ENCODE data around the gene PUSL1. TPM values are rescaled to one million over a fixed set of nuclear protein-coding genes. Genes with fewer than 3 reads are reported as not detected.

Gene PUSL1
- total and polyA plus RNA-seq, 2 experiments from 2014 or later: 41.5 to 55.8 TPM

DNA sequence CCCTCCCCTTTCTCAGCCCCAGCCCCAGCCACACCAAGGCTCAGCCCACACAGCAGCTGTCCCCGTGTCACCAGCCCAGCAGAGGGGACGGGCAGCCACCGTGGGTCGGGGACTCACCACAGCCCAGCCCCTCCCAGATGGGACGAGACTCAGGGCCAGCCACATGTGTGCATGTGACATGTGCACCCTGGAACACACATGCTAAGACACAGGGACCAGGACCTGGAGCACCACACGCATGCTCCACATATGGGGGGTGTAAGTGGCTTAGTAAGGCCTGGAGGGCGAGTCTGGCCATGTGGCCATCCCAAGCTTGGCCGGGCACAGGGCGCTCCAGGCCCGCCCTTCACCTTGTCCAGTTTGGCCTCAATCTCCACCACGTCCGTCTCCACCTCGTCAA, 4.7 kb upstream of the PUSL1 start:
- TF ChIP-seq, protein P1, sequence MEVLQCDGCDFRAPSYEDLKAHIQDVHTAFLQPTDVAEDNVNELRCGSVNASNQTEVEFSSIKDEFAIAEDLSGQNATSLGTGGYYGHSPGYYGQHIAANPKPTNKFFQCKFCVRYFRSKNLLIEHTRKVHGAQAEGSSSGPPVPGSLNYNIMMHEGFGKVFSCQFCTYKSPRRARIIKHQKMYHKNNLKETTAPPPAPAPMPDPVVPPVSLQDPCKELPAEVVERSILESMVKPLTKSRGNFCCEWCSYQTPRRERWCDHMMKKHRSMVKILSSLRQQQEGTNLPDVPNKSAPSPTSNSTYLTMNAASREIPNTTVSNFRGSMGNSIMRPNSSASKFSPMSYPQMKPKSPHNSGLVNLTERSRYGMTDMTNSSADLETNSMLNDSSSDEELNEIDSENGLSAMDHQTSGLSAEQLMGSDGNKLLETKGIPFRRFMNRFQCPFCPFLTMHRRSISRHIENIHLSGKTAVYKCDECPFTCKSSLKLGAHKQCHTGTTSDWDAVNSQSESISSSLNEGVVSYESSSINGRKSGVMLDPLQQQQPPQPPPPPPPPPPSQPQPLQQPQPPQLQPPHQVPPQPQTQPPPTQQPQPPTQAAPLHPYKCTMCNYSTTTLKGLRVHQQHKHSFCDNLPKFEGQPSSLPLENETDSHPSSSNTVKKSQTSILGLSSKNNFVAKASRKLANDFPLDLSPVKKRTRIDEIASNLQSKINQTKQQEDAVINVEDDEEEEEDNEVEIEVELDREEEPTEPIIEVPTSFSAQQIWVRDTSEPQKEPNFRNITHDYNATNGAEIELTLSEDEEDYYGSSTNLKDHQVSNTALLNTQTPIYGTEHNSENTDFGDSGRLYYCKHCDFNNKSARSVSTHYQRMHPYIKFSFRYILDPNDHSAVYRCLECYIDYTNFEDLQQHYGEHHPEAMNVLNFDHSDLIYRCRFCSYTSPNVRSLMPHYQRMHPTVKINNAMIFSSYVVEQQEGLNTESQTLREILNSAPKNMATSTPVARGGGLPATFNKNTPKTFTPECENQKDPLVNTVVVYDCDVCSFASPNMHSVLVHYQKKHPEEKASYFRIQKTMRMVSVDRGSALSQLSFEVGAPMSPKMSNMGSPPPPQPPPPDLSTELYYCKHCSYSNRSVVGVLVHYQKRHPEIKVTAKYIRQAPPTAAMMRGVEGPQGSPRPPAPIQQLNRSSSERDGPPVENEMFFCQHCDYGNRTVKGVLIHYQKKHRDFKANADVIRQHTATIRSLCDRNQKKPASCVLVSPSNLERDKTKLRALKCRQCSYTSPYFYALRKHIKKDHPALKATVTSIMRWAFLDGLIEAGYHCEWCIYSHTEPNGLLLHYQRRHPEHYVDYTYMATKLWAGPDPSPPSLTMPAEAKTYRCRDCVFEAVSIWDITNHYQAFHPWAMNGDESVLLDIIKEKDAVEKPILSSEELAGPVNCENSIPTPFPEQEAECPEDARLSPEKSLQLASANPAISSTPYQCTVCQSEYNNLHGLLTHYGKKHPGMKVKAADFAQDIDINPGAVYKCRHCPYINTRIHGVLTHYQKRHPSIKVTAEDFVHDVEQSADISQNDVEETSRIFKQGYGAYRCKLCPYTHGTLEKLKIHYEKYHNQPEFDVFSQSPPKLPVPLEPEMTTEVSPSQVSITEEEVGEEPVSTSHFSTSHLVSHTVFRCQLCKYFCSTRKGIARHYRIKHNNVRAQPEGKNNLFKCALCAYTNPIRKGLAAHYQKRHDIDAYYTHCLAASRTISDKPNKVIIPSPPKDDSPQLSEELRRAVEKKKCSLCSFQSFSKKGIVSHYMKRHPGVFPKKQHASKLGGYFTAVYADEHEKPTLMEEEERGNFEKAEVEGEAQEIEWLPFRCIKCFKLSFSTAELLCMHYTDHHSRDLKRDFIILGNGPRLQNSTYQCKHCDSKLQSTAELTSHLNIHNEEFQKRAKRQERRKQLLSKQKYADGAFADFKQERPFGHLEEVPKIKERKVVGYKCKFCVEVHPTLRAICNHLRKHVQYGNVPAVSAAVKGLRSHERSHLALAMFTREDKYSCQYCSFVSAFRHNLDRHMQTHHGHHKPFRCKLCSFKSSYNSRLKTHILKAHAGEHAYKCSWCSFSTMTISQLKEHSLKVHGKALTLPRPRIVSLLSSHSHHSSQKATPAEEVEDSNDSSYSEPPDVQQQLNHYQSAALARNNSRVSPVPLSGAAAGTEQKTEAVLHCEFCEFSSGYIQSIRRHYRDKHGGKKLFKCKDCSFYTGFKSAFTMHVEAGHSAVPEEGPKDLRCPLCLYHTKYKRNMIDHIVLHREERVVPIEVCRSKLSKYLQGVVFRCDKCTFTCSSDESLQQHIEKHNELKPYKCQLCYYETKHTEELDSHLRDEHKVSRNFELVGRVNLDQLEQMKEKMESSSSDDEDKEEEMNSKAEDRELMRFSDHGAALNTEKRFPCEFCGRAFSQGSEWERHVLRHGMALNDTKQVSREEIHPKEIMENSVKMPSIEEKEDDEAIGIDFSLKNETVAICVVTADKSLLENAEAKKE (CRISPR knock-in tag; IDR thresholded peaks at IDR 0.05): no peak
- TF ChIP-seq, protein P2, sequence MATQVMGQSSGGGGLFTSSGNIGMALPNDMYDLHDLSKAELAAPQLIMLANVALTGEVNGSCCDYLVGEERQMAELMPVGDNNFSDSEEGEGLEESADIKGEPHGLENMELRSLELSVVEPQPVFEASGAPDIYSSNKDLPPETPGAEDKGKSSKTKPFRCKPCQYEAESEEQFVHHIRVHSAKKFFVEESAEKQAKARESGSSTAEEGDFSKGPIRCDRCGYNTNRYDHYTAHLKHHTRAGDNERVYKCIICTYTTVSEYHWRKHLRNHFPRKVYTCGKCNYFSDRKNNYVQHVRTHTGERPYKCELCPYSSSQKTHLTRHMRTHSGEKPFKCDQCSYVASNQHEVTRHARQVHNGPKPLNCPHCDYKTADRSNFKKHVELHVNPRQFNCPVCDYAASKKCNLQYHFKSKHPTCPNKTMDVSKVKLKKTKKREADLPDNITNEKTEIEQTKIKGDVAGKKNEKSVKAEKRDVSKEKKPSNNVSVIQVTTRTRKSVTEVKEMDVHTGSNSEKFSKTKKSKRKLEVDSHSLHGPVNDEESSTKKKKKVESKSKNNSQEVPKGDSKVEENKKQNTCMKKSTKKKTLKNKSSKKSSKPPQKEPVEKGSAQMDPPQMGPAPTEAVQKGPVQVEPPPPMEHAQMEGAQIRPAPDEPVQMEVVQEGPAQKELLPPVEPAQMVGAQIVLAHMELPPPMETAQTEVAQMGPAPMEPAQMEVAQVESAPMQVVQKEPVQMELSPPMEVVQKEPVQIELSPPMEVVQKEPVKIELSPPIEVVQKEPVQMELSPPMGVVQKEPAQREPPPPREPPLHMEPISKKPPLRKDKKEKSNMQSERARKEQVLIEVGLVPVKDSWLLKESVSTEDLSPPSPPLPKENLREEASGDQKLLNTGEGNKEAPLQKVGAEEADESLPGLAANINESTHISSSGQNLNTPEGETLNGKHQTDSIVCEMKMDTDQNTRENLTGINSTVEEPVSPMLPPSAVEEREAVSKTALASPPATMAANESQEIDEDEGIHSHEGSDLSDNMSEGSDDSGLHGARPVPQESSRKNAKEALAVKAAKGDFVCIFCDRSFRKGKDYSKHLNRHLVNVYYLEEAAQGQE (IDR thresholded peaks at IDR 0.05; ENCODE audit: unreplicated experiment): no peak
- TF ChIP-seq, protein P3, sequence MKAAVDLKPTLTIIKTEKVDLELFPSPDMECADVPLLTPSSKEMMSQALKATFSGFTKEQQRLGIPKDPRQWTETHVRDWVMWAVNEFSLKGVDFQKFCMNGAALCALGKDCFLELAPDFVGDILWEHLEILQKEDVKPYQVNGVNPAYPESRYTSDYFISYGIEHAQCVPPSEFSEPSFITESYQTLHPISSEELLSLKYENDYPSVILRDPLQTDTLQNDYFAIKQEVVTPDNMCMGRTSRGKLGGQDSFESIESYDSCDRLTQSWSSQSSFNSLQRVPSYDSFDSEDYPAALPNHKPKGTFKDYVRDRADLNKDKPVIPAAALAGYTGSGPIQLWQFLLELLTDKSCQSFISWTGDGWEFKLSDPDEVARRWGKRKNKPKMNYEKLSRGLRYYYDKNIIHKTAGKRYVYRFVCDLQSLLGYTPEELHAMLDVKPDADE (IDR thresholded peaks at IDR 0.05): no peak
- TF ChIP-seq STAT1 (IDR thresholded peaks at IDR 0.05; ENCODE audit: unreplicated experiment) (no peak), EZH2phosphoT487 (IDR thresholded peaks at IDR 0.05; ENCODE audit: unreplicated experiment) (no peak), ZNF114 (CRISPR knock-in tag; IDR thresholded peaks at IDR 0.05) (no peak), ZNF331 (CRISPR knock-in tag; IDR thresholded peaks at IDR 0.05; ENCODE audit: low read depth) (no peak)
- H3K4me3 Mint-ChIP-seq: no peak overlapping the region

More for the DNA sequence above, 4.7 kb upstream of the PUSL1 start:
- no peaks in the 10 kb centered on the region for H4K20me1 ChIP-seq (replicated peaks; ENCODE audit: insufficient read depth)
- H3K79me2 ChIP-seq (replicated peaks; ENCODE audit: insufficient read depth): peaks cover 5% of the 10 kb centered on the region; the same call in 1 of the 2 replicates
- Mint-ChIP-seq H3K27me3 (ENCODE audit: insufficient read depth, low read depth, poor library complexity) (peaks cover 15% of the 10 kb centered on the region), H3K9me3 (no peaks in the 10 kb centered on the region), H3K27ac (no peak overlapping the region), H3K36me3 (ENCODE audit: low read depth) (no peaks in the 10 kb centered on the region; the same call in 2 of the 3 replicates), H3K4me1 (peaks cover 20% of the 10 kb centered on the region; the same call in 2 of the 3 replicates)
- H3K36me3 ChIP-seq (ENCODE audit: insufficient read depth): no peaks in the 10 kb centered on the region
- H3F3A ChIP-seq (replicated peaks; ENCODE audit: low read depth): no peaks in the 10 kb centered on the region
- no peaks in the 10 kb centered on the region for H3K27me3 ChIP-seq (ENCODE audit: insufficient read depth)
- no peaks in the 10 kb centered on the region for H3K9me2 ChIP-seq (ENCODE audit: insufficient read depth)
- no peak overlapping the region for H3K27ac ChIP-seq (ENCODE audit: low read depth)
- H3K4me3 ChIP-seq: no peak overlapping the region
- H2AFZ ChIP-seq: no peak overlapping the region
- DNase-seq (ENCODE audit: low spot score) (no peak), ATAC-seq (no peak)
- H3K4me1 ChIP-seq (ENCODE audit: insufficient read depth): peaks cover 7% of the 10 kb centered on the region; the same call in 1 of the 2 replicates
- H3K4me2 ChIP-seq: no peak overlapping the region

All from GM23338 (cell line).